ENCODE results near the gene COG4.
A peak's percentile ranks its signal among the peaks of the same experiment; 100 is the strongest.

The COG4 gene

DNA sequence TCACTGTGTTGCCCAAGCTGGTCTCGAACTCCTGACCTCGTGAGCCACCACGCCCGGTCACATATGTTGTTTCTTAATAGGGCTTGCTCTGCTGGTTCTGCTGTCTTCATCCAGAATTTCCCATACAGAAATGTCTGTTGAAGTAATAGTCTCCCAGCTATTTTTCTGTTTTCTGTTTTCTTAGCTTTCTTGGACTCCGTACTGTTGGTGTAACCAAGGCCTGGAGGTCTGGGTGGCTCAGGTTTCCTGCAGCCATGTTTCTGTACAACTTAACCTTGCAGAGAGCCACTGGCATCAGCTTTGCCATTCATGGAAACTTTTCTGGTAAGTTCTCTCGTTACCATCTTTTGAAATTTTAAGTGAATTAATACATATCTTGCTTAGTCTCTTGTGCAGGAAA is 3.0 kb upstream of the COG4 start:
- DNase-seq = no peak

DNA sequence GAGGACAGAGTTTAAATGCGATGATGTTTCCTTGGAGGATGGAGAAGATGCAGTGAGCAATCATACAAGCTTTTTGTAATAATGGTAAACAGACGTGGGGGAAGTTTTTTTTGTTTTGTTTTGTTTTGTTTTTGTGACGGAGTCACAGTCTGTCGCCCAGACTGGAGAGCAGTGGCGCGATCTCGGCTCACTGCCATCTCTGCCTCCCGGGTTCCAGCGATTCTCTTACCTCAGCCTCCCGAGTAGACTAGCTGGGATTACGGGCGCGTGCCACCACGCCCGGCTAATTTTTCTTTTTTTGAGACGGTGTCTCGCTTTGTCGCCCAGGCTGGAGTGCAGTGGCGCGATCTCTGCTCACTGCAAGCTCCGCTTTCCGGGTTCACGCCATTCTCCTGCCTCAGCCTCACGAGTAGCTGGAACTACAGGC is 1.1 kb upstream of the COG4 start:
- peak; percentile 16 for DNase-seq

DNA sequence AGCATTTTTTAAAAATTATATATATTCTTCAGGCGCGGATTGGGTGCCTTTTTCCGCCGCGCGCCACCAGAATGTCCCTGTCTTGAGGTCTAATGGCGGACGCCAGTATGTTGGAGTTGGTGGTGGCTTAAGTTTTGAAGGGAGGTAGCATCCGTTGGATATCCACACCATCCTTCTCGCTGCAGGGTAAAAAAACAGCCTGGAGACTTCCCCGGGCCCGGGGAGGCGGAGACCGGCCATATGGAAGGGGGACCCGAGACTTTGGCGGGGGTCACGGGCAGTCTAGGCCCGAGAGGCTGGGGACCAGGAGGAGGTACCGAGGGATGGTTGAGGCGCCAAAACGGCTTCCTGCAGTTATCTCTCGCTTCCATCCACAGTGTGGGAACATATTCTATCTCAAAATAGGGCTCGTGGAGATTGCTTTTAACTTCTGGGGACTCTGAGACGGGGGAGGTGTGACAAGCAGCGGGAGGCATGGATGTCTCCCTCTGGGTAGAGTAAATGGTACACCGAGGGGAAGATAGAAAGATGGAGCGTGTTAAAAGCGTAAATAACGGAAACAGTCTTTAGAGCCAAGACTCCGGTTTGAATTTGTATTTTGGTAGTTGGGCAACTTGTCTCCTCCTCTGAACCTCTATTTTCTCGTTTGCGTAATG is 517 bp upstream of the COG4 start, which contains the start of gene SF3B3:
TSS of gene SF3B3 (plus strand) at position 74 of the 656 bp plus-strand sequence. CDS start 2,841 bp downstream, outside the sequence.
- peak; percentile 77 for DNase-seq

DNA sequence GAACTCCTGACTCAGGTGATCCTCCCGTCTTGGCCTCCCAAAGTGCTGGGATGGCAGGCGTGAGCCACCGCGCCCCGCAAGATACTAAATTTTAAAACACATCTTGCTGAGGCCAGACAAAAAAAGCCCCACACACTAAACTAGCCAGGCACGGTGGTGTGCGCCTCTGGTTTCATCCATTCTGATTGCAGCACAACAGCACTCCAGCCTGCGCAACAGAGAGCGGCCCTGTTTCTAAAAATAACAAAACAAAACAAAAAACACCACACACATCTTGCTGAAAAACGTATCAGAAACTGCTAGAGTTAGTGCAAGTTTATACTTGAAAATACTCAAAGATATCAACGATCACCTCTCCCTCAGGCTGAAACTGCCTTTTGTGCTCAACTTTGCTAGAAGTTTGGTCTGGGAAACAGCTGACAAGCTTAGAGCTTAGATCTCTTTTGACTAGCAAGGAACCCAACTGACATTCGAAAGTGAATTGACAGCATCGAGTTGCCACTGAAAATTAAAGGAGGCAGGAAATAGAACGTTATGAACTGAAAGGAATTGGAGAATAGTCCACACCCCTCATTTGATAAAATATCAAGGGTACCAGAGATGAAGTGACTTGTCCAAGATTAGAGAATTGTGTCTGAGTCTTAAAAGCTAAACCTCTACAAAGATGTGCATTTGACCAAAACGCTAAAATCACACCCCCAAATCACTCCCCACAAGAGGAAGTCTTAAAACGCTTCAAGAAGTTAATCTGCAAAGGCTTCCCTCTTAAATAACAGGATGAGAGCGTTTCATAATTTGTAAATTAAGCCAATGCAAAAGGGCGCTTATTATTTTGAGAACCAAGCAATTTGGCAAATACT is 908 bp downstream of the COG4 start:
- DNase-seq = no peak

DNA sequence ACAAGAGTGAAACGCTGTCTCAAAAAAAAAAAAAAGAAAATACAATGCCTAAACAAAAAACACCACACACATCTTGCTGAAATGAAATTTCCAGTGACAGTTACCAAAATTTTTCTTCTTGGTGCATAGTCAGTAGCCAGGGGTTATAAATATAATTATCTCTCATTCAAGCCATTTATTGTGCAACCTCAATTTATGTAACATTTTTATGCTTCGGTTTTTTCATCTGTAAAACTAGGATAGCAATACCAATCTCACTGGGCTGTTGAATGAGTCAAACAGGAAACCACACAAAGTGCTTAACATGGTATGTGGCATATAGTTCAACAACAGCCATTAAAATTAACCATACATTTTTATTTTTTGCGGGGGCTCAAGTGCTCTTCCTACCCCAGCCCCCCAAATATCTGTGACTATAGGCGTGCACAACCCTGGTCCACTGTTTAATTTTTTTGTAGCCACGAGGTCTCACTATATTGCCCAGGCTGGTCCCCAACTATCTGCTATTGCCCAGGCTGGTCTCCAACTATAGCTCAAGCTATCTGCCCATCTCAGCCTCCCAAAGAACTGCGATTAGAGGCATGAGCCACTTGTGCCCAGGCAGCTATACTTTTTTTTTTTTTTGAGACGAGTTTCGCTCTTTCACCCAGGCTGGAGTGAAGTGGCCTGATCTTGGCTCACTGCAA is 2.6 kb downstream of the COG4 start:
- DNase-seq = peak; percentile 19

DNA sequence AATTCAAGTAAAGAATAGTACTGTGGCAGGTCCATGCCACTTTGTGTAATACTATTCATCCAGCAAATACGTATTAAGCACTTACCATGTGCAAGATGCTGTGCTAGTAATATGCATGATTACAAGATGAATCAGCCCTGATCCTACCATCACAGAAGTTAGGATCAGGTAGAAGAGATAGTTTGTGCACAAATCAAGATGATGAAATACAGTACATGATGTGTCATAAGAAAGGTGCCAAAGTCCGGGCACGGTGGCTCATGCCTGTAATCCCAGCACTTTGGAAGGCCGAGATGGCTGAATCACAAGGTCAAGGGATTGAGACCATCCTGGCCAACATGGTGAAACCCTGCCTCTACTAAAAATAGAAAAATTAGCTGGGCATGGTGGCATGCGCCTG is 10.9 kb downstream of the COG4 start:
- DNase-seq = no peak

DNA sequence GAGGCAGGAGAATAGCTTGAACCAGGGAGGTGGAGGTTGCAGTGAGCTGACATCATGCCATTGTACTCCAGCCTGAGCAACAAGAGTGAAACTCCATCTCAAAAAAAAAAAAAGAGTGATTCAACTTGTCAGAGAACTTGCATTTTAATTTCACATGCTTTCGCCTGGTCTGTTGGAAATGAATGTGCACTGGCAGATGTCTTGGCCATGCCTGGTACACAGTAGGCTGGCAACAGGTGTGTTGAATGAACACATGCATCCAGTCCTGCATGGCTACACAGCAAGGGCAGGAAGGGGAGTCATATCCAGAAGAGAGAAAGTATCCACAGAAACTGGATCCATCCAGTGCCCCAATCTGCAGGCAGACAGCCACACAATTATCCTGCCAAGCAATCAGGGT is 11.5 kb downstream of the COG4 start:
- no peak for DNase-seq

DNA sequence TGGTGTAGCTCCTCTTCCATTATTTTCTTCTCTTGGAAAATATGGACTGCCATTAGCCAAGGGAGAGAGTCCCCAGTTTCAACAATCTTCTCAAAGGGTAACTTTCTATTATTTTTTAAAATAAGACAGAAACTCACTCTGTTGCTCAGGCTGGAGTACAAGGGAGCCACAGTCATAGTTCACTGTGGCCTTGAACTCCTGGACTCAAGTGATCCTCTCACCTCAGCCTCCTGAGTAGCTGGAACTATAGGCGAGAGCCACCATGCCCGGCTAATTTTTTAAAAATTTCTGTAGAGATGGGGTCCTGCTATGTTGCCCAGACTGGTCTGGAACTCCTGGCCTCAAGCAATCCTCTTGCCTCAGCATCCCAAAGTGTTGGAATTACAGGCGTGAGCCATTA is 13.1 kb downstream of the COG4 start:
- no peak for DNase-seq

DNA sequence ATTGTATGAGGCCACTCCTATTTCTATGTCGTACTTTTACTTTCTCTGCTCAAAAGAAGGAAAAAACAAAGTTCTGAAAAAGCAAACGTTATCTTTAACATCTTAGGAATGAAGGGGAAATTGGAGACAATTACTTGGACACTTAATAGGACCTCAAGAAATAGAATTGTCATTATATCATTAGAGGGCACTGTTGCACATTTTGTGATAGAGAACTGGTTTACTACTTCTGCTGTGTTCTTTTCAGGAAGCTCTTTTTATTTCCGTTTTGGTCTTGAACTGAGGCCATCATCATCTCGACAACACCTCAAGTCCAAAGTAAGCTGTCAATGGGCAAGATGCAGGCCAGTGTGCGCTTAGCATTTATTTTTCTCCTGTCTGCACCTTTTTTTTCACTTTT is 14.6 kb downstream of the COG4 start:
- no peak for DNase-seq

DNA sequence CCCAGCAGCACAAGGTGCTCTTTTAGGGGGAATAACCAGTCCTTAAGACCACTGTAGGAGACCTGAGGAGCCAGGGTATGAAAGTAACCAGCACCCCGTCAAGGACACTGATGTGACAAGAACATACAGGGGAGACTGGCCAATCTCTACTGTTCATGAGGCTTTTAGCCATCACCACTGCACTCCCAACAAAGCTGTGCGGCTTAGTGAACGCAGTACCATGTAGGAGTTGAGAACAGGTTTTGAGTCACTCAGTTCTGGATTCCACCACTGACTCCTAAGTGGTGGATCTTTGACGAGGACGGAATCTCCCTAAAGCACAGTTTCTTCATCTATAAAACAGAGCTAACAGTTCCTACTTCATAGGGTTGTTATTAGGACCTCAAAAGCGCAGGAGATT is 26.8 kb downstream of the COG4 start:
- peak; percentile 17 for DNase-seq

DNA sequence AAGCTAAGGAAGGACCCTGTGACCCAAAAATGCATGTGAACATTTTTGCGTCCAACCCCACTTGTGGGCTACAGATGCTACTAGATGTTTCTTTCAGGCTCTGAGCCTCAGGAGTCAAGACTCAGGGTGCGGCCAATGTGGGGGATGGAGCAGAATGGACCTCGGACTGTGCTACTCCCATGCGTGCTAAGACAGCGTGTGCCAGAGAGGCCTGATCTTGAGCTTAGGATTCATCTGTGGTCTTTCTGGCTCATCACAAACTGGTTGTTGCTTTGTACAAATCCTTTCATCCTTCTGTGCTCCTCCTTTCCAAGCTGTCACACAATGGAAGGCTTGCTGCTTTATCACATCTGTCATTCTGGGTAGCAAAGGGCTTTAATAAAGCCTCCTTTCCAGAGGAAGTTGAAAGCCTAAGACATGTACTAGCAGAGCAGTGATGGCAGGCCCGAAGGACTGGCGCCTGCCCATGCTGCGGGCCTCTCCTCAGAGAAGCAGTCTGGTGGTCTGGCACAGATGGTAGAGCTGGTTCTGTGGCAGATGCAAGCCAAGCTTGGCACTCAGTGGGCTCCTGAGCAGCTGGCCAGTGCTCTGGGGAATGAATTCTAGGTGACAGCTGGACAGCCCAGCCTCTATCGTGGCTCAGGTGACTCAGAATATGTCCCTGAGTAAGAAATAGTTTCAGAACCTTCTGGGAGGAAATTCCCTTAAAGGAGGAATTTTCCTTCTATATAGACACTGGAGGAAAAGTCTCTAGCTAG is 27.8 kb downstream of the COG4 start:
- no peak for DNase-seq

DNA sequence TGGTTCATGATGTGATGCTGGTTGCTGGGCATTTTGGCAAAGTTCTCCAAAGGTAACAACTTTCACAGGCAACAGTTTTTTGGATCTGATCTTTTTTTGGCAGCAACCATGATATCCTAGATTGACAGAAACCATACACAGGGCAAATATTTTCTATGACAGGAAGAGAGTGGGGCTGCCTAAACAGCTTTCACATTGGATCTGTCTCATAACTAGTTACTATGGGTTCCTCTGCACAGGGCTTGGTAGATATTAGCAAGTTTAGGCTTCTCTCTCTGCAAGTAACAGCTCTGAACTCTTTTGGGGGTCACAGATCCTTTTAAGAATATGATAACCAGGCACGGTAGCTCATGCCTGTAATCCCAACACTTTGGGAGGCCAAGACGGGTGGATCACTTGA is 28.6 kb downstream of the COG4 start:
- no peak for DNase-seq

DNA sequence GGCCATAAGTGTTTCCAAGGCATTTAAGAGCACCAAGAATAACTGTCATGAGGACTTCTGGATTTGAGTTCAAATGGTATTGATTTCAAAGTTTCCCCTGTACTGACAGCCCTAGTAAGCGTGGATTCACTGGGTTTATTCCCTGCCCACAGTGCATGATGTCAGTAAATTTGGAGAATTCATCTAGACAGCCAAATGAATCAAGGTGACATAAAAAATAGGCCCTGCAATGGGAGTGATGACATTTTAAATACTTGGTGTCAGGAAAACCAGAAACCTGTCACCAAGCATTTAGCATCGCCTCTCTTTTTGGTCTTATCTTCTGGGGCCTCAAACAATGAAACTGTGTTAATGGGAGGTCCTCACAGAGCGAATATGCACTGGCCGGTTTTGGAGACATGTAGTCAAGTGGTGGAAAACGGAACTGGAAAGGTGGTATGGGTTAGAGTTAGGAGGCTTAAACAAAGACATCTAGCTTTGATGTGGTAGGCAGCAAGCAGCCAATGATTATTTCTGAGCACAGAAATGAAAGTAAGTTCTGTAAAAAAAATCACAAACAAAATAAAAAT is 29.1 kb downstream of the COG4 start:
- DNase-seq = no peak

DNA sequence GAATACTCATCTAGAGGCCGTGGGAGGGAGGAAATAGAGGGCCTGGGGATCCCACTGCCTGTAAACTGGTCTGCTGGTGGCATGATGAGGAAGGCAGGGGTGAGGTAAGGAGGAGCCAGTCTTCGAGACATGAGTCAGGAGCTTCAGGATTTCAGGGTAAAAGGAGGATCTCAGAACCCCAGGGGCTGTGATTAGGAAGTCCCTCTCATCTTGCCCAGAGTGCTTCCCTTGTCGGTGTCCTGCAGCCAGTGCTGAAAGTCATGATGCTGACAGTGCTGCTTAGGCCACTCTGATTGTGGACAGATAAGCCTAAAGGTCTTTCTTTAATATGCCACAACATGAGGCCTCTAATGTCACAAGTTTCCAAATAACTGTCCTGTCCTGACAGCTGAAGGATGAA is 29.6 kb downstream of the COG4 start:
- no peak for DNase-seq

DNA sequence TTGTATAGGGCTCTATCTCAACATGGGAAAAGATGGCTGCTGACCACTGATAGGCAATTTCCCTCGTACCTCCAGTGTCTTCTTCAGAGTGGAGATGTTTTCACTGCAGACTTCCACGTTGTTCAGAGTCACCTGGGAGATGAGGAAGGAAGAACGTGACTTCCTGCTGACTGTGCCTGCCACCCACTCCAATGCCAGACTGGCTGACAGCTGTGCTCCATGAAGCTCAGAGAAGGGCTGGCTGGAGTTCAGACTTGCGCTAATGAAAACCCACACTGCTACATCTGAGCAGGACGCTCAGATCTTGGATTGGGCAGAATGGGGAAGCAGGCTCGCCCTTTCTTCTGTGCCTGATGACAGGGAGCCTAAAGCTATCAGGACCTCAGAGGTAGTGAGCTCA is 33.1 kb downstream of the COG4 start:
- no peak for DNase-seq

DNA sequence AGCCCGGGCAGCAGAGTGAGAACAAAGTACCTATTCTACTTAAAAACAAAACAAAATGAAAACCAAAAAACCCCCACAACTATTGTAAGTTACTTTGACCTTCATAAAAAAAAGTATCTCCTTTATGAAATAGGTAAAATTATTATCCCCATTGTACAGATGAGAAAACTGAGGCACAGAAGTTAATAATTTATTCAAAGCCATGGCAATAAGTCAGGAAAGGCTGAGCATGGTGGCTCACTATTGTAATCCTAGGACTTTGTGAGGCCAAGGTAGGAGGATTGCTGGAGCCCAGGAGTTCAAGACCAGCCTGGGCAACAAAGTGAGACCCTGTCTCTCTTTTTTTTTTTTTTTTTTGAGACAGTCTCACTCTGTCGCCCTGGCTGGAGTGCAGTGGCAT is 38.5 kb downstream of the COG4 start:
- no peak for DNase-seq

DNA sequence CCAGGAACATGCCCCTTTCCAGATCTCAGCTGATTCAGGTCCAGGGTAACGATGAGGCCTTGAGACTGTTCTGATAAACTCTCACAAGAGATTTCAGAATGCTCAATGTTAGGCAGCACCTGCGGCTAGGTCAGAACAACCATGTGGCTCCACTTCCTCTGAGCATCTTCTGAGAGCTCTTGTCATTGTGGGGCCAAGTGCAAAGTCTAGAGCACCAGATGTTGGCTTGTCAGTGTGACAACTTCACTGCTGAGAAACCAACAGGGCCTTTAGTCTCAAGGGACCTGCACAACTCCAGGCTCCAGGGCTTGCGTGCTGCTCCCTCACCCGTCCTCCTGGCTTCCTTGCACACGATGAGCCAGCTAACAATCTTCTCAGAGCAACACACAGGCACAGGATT is 39.9 kb downstream of the COG4 start:
- no peak for DNase-seq

DNA sequence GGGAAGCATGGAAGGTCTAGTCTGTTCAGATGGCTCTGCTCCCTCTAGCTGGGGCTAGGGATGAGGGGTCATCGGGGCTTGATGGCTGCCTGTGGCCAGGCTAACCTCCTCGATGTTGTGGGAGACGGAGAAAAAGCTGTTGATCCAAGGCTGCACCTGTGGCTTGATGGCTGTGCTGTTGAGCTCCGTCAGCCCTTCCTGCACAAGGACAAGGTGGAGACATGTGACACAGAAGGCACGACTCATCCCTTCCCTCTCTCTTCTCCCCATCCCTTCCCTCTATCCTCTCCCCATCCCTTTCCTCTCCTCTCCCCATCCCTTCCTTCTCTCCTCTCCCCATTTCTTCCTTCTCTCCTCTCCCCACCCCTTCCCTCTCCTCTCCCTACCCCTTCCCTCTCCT is 40.7 kb downstream of the COG4 start:
- no peak for DNase-seq

DNA sequence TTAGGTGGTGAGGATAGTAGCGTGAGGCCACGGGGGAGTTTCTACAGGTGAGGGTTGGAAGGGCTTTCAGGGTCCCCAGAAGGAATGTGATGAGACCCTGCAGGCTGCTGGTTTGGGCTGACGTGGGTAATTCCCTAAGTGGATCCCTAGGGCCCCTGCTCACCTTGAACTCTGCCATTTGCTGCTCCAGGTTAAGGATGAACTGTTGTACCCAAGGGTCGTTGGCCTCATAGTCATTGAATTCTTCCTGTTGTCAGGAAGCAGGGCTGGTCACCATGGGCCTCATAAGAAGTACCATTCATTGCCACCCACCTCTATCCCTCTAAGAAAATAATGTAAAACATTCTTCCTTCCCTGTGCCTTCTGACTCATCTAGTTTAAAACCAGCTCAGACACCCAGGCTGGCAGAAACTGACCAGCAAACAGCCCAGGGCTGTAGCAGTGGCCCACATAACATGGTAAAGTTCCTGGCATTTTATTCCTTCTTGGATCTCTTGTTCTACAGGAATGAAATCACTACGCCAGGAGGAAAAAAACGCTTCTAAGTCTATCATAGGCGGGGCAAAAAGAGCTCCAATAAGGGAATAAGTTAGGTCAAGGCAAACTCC is 41.3 kb downstream of the COG4 start:
- no peak for DNase-seq

DNA sequence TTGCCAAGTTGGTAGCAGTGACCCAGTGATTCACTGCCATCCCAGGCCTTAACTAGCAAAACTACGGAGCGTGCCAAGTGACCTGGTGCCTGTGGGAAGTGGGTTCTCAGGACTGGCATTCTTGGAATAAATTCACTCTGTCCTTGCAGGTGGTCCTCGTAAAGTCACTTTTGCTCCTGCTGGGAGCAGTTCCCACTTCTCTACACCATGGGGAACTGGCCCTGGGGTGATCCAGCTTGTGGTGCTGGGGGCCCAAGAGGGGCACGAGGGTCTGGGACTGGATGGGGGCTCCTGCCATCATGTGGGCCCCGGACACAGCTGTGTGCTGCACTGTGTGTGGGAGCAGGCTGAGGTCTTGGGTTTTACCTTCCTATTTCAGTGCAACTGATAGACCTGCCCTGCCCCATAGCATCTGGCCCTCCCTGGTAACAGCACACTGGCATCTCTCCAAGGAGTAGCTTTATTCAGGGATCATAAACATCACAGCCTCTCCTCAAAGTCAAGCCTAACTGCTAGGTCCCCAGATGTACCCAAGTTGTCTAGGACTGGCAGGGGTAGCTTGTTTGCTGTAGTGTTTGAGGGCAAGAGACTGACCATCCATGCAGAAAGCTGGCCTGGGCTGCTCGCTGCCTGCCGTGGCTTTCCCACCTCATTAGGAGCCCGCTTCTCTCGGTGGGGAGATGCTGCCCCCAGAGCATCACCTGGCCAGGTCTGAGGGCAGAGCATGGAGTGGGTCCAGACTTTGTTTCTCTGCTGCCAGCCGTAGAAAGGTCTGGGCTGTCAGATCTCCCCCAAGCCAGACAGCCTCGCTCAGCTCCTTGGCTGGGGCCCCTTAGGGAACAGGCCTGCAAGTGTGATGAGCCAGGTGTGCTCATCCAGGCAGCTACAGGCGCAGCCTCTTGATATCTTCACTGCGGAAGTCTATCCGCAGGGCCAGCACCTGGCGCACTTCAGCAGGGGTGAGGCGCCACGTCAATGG is 42.9 kb downstream of the COG4 start:
- no peak for DNase-seq

DNA sequence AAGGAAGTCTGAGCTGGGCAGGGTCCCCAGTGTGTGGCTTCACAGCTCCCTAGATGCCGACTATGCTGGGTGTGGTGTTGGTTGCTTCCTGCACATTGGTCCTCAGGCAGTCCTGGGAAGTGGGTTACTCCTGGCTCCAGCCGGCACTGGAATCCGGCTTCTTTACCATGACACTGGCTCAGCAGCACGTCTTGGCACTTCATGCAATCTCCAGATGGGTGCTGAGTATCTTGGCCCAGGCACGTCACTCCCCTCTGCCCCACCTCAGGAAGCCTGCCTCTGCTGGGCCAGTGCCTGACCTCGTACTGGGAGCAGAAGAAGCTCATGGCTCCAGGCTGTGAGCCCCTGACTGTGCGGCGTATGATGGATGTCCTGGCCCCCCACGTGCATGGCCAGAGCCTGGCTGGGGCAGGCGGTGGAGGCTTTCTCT is 44.4 kb downstream of the COG4 start:
- no peak for DNase-seq

All from stimulated activated CD4-positive, alpha-beta T cell treated with anti-CD3 and anti-CD28 coated beads, Interleukin-4, amount 100 ng/mL, for 24 hours (primary cell).